Mucosa of stomach (tissue), 1 donor: ENCODE measurements around the gene MRPL40.

Source experiments
- H3K27me3 ChIP-seq: one replicate; pipeline ENCODE4 v1.7.0; 2013; ENCODE audit warnings: mild to moderate bottlenecking, low read length; ENCODE audit not compliant: control insufficient read depth, insufficient read depth
- H3K36me3 ChIP-seq: one replicate; pipeline ENCODE4 v1.7.0; 2013; ENCODE audit warnings: low read length; ENCODE audit not compliant: control insufficient read depth, insufficient read depth
- H3K4me1 ChIP-seq: one replicate; pipeline ENCODE4 v1.7.0; 2013; ENCODE audit warnings: mild to moderate bottlenecking, low read length; ENCODE audit not compliant: control insufficient read depth, insufficient read depth
- H3K4me3 ChIP-seq: one replicate; pipeline ENCODE4 v1.7.0; 2013; ENCODE audit warnings: low read length
- H3K9ac ChIP-seq: one replicate; pipeline ENCODE4 v1.7.0; 2013; ENCODE audit warnings: mild to moderate bottlenecking, low read length, moderate library complexity
- H3K9me3 ChIP-seq: one replicate; pipeline ENCODE4 v1.7.0; 2013; ENCODE audit warnings: mild to moderate bottlenecking, low read length, moderate library complexity; ENCODE audit not compliant: control insufficient read depth
- donor health status: Pancreatic carcinoma.

Gene MRPL40

DNA sequence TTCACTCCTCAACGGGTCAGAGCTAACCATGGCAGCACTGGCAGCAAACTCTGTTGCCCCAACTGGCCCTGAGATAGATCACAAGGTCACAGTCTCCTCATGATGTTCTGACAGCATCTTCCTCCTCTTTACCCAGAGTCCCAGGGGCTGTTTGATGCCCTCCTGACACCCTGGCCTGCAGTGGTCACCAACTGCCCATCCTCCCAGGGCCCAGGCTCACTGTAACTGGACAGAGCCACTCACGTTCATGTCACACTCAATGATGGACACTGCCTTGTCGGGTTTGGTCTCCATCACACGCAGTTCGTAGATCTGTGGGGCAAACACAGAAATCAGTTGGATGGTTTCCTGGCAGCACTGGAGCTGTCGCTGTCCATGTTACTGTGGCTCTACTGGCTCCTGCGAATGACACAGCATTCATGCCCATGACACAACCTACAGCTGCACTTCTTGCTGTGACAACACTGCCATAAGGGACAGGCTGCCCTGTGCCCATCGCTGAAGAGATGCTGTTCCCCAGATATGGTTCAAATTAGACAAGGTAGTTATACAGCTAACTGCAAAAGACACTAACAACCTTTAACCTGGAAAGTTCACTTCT, 25.6 kb downstream of the MRPL40 start:
- Histone ChIP-seq H3K9ac (no peak overlapping the region), H3K36me3 (peaks cover 11% of the 10 kb centered on the region), H3K27me3 (no peaks in the 10 kb centered on the region), H3K9me3 (no peaks in the 10 kb centered on the region), H3K4me1 (no peaks in the 10 kb centered on the region), H3K4me3 (no peak overlapping the region)

GRCh38 chr22:19460036-19460435, 27.7 kb downstream of the MRPL40 start:
- H3K4me1 ChIP-seq: no peaks in the 10 kb centered on the region
- no peaks in the 10 kb centered on the region for H3K9me3 ChIP-seq
- no peak overlapping the region for H3K9ac ChIP-seq
- H3K4me3 ChIP-seq: no peak overlapping the region
- H3K27me3 ChIP-seq: no peaks in the 10 kb centered on the region
- peaks cover 17% of the 10 kb centered on the region for H3K36me3 ChIP-seq

GRCh38 chr22:19461506-19461905, 29.2 kb downstream of the MRPL40 start:
- H3K4me3 ChIP-seq: no peak overlapping the region
- peaks cover 9% of the 10 kb centered on the region for H3K36me3 ChIP-seq
- H3K27me3 ChIP-seq: no peaks in the 10 kb centered on the region
- H3K9ac ChIP-seq: no peak overlapping the region
- H3K4me1 ChIP-seq: no peaks in the 10 kb centered on the region
- no peaks in the 10 kb centered on the region for H3K9me3 ChIP-seq

DNA sequence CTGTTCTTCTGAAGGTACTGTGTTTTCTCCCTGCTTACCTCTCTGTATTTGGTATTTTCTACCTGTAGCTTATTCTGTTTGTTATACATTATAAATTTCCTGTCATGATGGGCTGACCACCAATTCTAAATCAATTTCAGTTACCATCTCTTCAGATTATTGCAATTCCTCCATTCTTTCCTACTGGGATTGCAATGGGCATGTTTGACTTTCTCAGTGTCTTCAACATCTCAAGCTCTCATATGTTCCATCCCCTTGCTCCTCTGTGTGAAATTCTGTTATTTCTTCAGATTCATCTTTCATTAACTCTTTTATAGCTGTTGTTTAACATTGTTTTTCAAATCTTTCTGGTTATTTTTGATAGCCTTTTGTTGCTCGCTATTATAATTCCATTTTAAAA, 30.7 kb downstream of the MRPL40 start:
- H3K4me1 ChIP-seq: no peaks in the 10 kb centered on the region
- H3K27me3 ChIP-seq: no peaks in the 10 kb centered on the region
- H3K9ac ChIP-seq: no peak overlapping the region
- no peak overlapping the region for H3K4me3 ChIP-seq
- peaks cover 12% of the 10 kb centered on the region for H3K36me3 ChIP-seq
- no peaks in the 10 kb centered on the region for H3K9me3 ChIP-seq

- Histone ChIP-seq H3K4me1 (no peaks in the 10 kb centered on the region), H3K36me3 (peaks cover 19% of the 10 kb centered on the region), H3K9me3 (no peaks in the 10 kb centered on the region), H3K9ac (no peak overlapping the region), H3K4me3 (no peak overlapping the region), H3K27me3 (no peaks in the 10 kb centered on the region)
Observed at GRCh38 chr22:19463491-19464469, 31.4 kb downstream of the MRPL40 start.

- Histone ChIP-seq H3K27me3 (no peaks in the 10 kb centered on the region), H3K9ac (no peak overlapping the region), H3K36me3 (peaks cover 26% of the 10 kb centered on the region), H3K4me1 (no peaks in the 10 kb centered on the region), H3K9me3 (no peaks in the 10 kb centered on the region), H3K4me3 (no peak overlapping the region)
Observed at GRCh38 chr22:19464546-19464945, 32.2 kb downstream of the MRPL40 start.

- Histone ChIP-seq H3K9me3 (no peaks in the 10 kb centered on the region), H3K4me1 (no peaks in the 10 kb centered on the region), H3K27me3 (no peaks in the 10 kb centered on the region), H3K9ac (no peak overlapping the region), H3K36me3 (peaks cover 26% of the 10 kb centered on the region), H3K4me3 (no peak overlapping the region)
Observed at GRCh38 chr22:19464975-19465374, 32.6 kb downstream of the MRPL40 start.

- Histone ChIP-seq H3K9ac (no peak overlapping the region), H3K9me3 (no peaks in the 10 kb centered on the region), H3K36me3 (peaks cover 31% of the 10 kb centered on the region), H3K4me3 (no peak overlapping the region), H3K4me1 (no peaks in the 10 kb centered on the region), H3K27me3 (no peaks in the 10 kb centered on the region)
Observed at GRCh38 chr22:19466126-19466716, 33.9 kb downstream of the MRPL40 start.

- H3K27me3 ChIP-seq: no peaks in the 10 kb centered on the region
- H3K4me1 ChIP-seq: no peaks in the 10 kb centered on the region
- no peak overlapping the region for H3K9ac ChIP-seq
- H3K4me3 ChIP-seq: no peak overlapping the region
- H3K36me3 ChIP-seq: peaks cover 36% of the 10 kb centered on the region
- no peaks in the 10 kb centered on the region for H3K9me3 ChIP-seq
Observed at GRCh38 chr22:19466848-19467752, 34.8 kb downstream of the MRPL40 start.

DNA sequence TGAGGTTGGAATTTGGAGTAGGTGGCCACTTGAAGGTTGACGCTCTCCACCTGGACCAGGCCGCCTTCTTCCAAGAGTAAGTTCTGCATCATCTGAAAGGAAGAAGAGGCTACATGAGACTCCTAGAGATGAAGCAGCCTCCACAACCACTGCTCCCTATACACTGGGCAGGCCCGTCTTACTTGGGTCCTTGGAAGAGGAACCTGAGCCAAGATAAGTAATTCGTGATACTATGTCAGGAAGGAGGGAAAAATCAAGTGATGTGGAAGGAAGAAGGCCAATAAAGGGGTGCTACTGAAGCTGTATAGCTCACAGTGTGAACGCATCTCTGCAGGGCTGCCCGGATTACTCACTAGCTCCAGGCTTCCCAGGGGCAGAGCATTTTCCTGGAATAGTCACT, 35.6 kb downstream of the MRPL40 start:
- peaks cover 37% of the 10 kb centered on the region for H3K36me3 ChIP-seq
- H3K4me3 ChIP-seq: no peak overlapping the region
- no peaks in the 10 kb centered on the region for H3K9me3 ChIP-seq

DNA sequence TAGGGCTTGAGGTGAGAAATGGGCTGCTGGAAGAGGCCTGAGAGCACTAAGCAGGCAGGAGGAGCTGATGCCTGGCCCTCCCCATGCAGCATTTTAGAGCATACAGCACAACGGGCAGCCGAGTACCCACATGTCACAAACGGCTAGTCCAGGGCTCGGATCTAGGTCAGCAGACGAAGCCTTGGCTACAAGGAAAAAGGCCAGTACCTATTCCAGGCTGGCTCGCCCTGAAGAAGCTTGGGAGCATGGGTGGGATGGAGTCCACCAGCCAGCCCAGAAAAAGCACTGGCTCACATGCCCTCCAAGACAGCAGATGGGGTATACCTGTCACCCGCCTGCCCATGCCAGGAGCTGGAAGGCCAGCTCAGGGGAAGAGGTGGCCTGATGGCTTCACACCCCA, 37.1 kb downstream of the MRPL40 start:
- Histone ChIP-seq H3K4me3 (no peak overlapping the region), H3K36me3 (peaks cover 44% of the 10 kb centered on the region), H3K4me1 (no peaks in the 10 kb centered on the region), H3K9ac (no peak overlapping the region), H3K27me3 (no peaks in the 10 kb centered on the region), H3K9me3 (no peaks in the 10 kb centered on the region)

More for the DNA sequence above, 35.6 kb downstream of the MRPL40 start:
- H3K27me3 ChIP-seq: no peaks in the 10 kb centered on the region
- H3K4me1 ChIP-seq: no peaks in the 10 kb centered on the region
- H3K9ac ChIP-seq: no peak overlapping the region
